Measurements from ENCODE around the gene PHF20.

Gene PHF20

DNA sequence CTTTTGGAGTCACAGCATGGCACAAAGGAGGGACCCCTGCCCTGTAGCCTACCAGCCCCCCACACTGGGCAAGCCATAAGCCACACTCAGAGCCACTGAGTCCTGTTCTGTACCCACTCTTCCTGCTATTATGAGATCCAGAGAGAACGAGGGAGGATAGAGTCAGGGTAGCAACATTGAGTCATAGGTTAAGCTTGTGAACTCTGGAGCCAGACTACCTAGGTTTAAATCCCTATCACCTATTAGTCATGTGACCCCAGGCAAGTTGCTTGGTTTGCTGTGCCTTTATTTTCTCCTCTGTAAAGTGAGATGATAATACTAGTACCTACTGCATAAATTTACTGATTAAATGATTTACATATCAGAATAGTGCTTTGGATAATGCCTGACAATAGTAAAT is 197.1 kb downstream of the PHF20 start:
- TF ChIP-seq, protein P1, sequence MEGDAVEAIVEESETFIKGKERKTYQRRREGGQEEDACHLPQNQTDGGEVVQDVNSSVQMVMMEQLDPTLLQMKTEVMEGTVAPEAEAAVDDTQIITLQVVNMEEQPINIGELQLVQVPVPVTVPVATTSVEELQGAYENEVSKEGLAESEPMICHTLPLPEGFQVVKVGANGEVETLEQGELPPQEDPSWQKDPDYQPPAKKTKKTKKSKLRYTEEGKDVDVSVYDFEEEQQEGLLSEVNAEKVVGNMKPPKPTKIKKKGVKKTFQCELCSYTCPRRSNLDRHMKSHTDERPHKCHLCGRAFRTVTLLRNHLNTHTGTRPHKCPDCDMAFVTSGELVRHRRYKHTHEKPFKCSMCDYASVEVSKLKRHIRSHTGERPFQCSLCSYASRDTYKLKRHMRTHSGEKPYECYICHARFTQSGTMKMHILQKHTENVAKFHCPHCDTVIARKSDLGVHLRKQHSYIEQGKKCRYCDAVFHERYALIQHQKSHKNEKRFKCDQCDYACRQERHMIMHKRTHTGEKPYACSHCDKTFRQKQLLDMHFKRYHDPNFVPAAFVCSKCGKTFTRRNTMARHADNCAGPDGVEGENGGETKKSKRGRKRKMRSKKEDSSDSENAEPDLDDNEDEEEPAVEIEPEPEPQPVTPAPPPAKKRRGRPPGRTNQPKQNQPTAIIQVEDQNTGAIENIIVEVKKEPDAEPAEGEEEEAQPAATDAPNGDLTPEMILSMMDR (conservative IDR thresholded peaks at IDR 0.05), result no peak
- H3K27ac ChIP-seq, result no peak overlapping the region

DNA sequence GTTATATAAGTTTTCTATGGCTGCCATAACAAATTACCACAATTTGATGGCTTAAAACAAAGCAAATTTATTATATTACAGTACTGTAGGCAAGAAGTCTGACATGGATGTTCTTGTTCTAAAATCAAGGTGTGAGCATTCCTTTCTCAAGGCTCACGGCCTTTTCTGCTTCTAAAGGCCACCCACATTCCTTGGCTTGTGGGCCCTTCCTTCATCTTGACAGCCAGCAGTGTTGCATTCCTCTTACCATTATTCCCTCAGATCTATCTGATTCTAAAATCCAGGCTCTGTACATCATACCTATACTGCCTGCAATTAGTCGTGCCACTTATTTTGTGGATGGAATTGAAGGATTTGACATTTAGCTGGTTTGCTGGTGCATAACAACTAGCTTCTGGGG is 200.2 kb downstream of the PHF20 start:
- no peak overlapping the region for H3K27ac ChIP-seq
- TF ChIP-seq, protein P1 (conservative IDR thresholded peaks at IDR 0.05), result no peak

DNA sequence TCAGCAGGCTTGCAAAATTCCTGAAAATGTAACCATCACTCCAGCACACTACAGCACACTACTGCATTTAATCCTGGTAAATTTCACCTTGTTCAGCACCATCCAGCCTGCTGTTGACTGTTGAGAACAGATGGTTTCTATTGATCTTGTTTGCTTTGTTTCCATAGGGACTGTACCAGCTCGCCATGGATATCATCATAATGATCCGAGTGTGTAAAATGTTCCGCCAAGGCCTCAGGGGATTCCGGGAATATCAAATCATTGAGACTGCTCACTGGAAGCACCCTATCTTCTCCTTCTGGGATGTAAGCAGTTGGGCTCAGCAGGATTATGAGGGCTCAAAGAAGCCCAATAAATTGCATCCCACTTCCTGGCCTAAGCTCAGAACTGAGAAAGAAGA is 200.6 kb downstream of the PHF20 start:
- no peak overlapping the region for H3K27ac ChIP-seq
- TF ChIP-seq, protein P1 (conservative IDR thresholded peaks at IDR 0.05), result no peak

DNA sequence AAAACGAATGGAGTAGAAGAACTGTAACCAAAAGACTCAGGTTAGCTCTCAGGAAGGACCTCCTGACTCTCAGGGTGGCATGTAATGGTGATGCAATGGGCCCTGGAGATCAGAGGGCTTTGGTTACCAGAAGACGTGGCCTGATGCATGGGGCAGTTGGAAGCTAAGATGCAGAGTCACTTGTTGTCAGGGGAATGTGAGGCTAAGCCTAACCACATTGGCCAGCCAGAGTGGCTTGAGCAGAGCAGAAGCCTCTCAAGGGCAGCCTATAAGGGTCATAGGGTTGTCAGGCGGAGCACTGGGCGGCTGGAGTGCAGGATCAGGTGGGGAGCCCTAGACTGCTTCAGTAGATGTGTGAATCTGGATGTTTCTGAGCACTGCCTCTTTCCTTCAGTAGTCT is 202.4 kb downstream of the PHF20 start:
- TF ChIP-seq, protein P1 (conservative IDR thresholded peaks at IDR 0.05), result no peak
- no peak overlapping the region for H3K27ac ChIP-seq

DNA sequence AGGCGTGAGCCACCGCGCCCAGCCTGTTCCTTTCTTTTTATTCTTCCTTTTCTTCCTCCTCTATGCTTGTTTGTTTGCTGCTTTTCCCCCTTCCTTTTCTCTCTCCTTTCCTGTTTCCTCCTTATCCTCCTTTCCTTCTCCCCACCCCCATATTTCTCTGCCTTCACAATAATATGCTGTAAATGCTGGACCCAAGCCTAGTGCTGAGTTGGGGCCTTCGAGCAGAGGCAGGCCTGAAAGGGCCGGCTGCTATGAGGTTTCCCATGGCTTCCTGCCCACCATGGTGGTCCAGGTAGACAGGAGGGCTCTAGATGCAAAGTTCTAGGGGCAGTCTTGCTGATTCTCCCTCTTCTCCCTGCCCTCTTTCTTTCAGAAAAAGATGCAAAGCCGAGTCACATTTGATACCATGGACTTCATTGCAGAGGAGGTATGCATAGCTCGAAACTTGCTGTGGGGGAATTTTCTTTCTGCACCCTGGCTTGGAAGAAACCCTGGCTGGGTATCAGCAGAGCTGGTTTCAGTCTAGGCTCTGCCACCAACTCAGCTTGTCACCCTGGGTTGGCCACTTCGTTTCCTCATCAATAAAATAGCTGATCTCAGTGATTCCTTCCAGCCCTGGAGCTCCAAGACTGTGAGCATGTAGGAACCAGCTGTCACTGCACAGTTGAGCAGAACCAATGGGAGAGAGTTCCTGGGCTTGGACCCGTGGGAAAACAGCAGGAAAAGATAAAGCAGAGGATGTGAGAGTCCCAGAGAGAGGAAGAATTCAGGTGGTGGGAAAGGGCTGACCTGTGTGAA is 204.0 kb downstream of the PHF20 start:
- TF ChIP-seq, protein P1 (conservative IDR thresholded peaks at IDR 0.05), result no peak
- no peak overlapping the region for H3K27ac ChIP-seq

DNA sequence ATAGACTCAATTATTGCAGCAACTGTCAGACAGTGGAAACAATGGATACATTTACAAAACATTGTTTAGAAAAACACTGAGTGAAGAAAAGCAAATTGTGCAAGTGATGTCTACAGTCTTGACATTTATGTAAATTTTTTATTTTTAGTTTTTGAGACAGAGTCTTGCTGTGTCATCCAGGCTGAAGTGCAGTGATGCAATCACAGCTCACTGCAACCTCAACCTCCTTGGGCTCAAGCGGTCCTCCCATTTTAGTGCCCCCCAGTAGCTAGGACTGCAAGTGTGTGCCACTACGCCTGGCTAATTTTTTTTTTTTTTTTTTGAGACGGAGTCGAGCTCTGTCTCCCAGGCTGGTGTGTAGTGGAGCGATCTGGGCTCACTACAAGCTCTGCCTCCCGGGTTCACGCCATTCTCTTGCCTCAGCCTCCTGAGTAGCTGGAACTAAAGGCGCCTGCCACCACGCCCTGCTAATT is 206.3 kb downstream of the PHF20 start:
- TF ChIP-seq, protein P1 (conservative IDR thresholded peaks at IDR 0.05), result no peak
- H3K27ac ChIP-seq, result no peak overlapping the region

DNA sequence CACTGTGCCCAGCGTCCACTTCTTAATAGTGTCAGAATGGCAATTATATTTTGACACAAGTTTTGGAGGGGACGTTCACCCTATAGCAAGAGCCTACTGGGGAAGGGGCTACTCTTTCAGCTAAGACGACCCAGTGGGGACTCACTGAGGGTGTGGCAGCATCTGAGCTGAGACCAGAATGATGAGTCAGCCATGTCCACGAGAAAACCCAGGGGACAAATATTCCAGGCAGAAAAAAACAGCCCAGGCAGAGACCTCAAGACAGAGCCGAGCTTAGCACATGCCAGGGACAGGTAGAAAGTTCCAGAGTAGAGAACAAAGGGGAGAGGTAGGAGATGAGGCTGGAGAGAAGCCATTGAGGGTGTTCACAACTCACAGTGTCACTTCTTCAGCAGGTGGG is 207.7 kb downstream of the PHF20 start:
- no peak overlapping the region for H3K27ac ChIP-seq
- TF ChIP-seq, protein P1 (conservative IDR thresholded peaks at IDR 0.05), result no peak
